Keratinocyte (primary cell): Measurements from ENCODE around the gene DEPP1. TPM values are rescaled to one million over a fixed set of nuclear protein-coding genes. Genes with fewer than 3 reads are reported as not detected.

Source experiments
- DNase-seq: peaks from one replicate; pipeline ENCODE4 v3.0.0-alpha.2; 2011; ENCODE audit warnings: low read depth, missing footprints, low spot score
- FAIRE-seq: peaks from 2 replicates; lab custom pipeline; 2011; peaks lifted over from hg19 to GRCh38; lab: Jason Lieb, UNC
- H2AFZ ChIP-seq: 2 replicates; pipeline ENCODE4 v1.6.0; 2012; ENCODE audit warnings: low read length, control low read depth, inconsistent platforms; ENCODE audit not compliant: control insufficient read depth
- H3K27ac ChIP-seq: 2 replicates; pipeline ENCODE4 v1.5.1; 2011; ENCODE audit warnings: low read length; ENCODE audit not compliant: control insufficient read depth, insufficient read depth
- H3K27me3 ChIP-seq: 3 replicates; pipeline ENCODE4 v1.6.0; 2011; ENCODE audit warnings: low read length; ENCODE audit not compliant: control insufficient read depth, insufficient read depth; ENCODE audit errors: extremely low read depth
- H3K36me3 ChIP-seq, 2 experiments: 2 replicates in 1 of 2; 3 replicates in 1 of 2; pipeline ENCODE4 v1.5.1; 2011; ENCODE audit warnings: low read length in 2 of 2, mild to moderate bottlenecking in 1 of 2; ENCODE audit not compliant: control insufficient read depth in 2 of 2, insufficient read depth in 2 of 2; ENCODE audit errors: extremely low read depth in 1 of 2
- H3K4me1 ChIP-seq: 3 replicates; pipeline ENCODE4 v1.5.1; 2011; ENCODE audit warnings: low read length; ENCODE audit not compliant: control insufficient read depth, insufficient read depth; ENCODE audit errors: extremely low read depth
- H3K4me2 ChIP-seq: 3 replicates; pipeline ENCODE4 v1.6.0; 2011; ENCODE audit warnings: low read depth, low read length; ENCODE audit not compliant: control insufficient read depth, insufficient read depth; ENCODE audit errors: extremely low read depth
- H3K4me3 ChIP-seq, 3 experiments: fragments of 200-600 bp in 1 of 3; sonication (generic) in 1 of 3; 2 replicates in 2 of 3; 3 replicates in 1 of 3; pipeline ENCODE4 v1.5.1; 2011 to 2016; ENCODE audit warnings: low read length in 3 of 3, mild to moderate bottlenecking in 3 of 3, control low read depth in 2 of 3, inconsistent platforms in 1 of 3, low read depth in 1 of 3, mixed read lengths in 1 of 3, mixed run types in 1 of 3, moderate library complexity in 1 of 3; ENCODE audit not compliant: control insufficient read depth in 2 of 3, insufficient read depth in 2 of 3; ENCODE audit errors: extremely low read depth in 1 of 3
- H3K79me2 ChIP-seq: 2 replicates; pipeline ENCODE4 v1.6.0; 2012; ENCODE audit warnings: low read length; ENCODE audit not compliant: control insufficient read depth, insufficient read depth
- H3K9ac ChIP-seq: 3 replicates; pipeline ENCODE4 v1.6.0; 2011; ENCODE audit warnings: low read length; ENCODE audit not compliant: control insufficient read depth, insufficient read depth; ENCODE audit errors: extremely low read depth
- H3K9me1 ChIP-seq: 3 replicates; pipeline ENCODE4 v1.6.0; 2011; ENCODE audit warnings: low read length; ENCODE audit not compliant: control insufficient read depth, insufficient read depth; ENCODE audit errors: extremely low read depth
- H3K9me3 ChIP-seq: 2 replicates; pipeline ENCODE4 v1.5.1; 2012; ENCODE audit warnings: low read depth, low read length; ENCODE audit not compliant: control insufficient read depth
- H4K20me1 ChIP-seq: 3 replicates; pipeline ENCODE4 v1.6.0; 2011; ENCODE audit warnings: low read length; ENCODE audit not compliant: control insufficient read depth, insufficient read depth; ENCODE audit errors: extremely low read depth
- CTCF ChIP-seq, 3 experiments: IDR thresholded peaks in 1 of 3; conservative IDR thresholded peaks in 1 of 3; optimal IDR thresholded peaks in 1 of 3; 2 replicates in 2 of 3; 3 replicates in 1 of 3; pipeline versions ENCODE3 to v1.5.1; 2011; ENCODE audit warnings: low read length in 3 of 3, mild to moderate bottlenecking in 3 of 3, moderate library complexity in 2 of 3, control low read depth in 1 of 3, inconsistent platforms in 1 of 3; ENCODE audit not compliant: insufficient read depth in 2 of 3; ENCODE audit errors: extremely low read depth in 1 of 3
- EZH2 ChIP-seq: IDR thresholded peaks from one replicate; pipeline ENCODE4 v1.6.1; 2012; ENCODE audit warnings: inconsistent platforms, mild to moderate bottlenecking, low read length, moderate library complexity
- dilution Hi-C: fragments of 300-500 bp; cut with MboI; formaldehyde crosslinking; loops from one replicate; pipeline ENCODE4 v1.7.0; 2020; ENCODE audit warnings: low sequenced_read_pairs; ENCODE audit not compliant: extremely low pct_ligation_motif_present
- polyA plus RNA-seq, 5 experiments: library from polyadenylated mRNA; depleted of rRNA in 3 of 5; stranded (reverse) in 3 of 5; stranded (forward) in 1 of 5; unstranded in 1 of 5; fragments of >200 nt; gene quantifications; 1 replicate in 1 of 5; 2 replicates in 3 of 5; 3 replicates in 1 of 5; pipeline versions ENCODE4 v1.2.1 to v1.2.3, GENCODE V29; 2011 to 2012; ENCODE audit warnings: missing spikeins in 2 of 5, low read depth in 1 of 5, low replicate concordance in 1 of 5

DEPP1 gene
- polyA plus RNA-seq, 1 donor (not counting 4 experiments of a cell fraction or from before 2014, with no cell fraction given) = 1.2 TPM

- no peak overlapping the region for H3K27ac ChIP-seq
- H3K27me3 ChIP-seq = no peaks in the 10 kb centered on the region
- no peaks in the 10 kb centered on the region for H3K79me2 ChIP-seq
- no peak overlapping the region for H3K4me3 ChIP-seq
- H3K4me1 ChIP-seq = peaks cover 11% of the 10 kb centered on the region
- H3K9ac ChIP-seq = no peak overlapping the region
- no peak overlapping the region for H2AFZ ChIP-seq
- no peaks in the 10 kb centered on the region for H3K36me3 ChIP-seq
- no peaks in the 10 kb centered on the region for H4K20me1 ChIP-seq
- no peaks in the 10 kb centered on the region for H3K9me3 ChIP-seq
- DNase-seq (no peak), FAIRE-seq (no peak)
- H3K9me1 ChIP-seq = no peaks in the 10 kb centered on the region
- dilution Hi-C loops = no loop called here
- H3K4me2 ChIP-seq = no peak overlapping the region
- TF ChIP-seq EZH2 (no peak), CTCF (optimal IDR thresholded peaks at IDR 0.05 in 1 of 3, IDR thresholded peaks at IDR 0.05 in 1 of 3, conservative IDR thresholded peaks at IDR 0.05 in 1 of 3; ENCODE audit: extremely low read depth in 1 of 3, insufficient read depth in 2 of 3, low read length in 3 of 3) (no peak)
These were observed 39.7 kb downstream of the DEPP1 start for GRCh38 chr10:44938956-44939355.

DNA sequence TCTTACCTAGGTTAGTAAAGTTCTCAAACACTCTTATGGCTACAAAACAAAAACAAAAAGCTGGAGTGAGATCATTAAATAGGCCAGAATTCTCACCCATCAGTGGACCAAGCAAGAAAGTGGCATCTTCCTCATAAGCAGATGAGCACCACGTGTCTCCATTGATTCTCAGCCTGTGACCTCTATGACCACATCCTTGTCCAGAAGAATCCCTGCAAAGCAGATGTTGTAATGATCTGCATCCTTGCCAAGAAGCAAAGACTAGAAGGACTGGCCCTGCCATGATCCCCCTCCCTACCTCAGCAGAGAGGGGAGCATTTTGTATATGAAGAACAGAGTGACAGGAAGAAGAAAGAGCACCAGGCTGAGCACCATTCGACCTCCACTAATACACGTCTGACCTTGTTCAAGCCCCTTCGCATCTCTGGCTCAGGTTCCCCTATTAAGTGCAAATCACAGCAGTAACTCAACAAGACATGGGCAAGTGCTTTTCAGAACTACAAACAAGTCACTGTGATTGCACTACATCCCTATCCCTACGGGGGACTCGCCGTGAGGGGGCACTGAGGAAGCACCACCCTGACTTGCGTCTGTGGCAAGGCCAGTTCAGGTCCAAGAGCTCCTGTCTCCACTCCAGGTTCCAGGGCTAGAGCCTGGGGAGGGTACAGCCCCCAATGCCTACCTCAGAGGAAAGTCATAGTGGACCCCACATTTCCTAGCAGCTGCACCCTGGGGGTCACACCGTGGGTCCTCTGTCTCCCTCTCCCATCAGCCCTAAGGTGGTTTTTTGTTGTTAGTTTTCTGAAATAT, 41.2 kb downstream of the DEPP1 start:
- Histone ChIP-seq H3K4me3 (no peak overlapping the region), H3K9me3 (no peaks in the 10 kb centered on the region), H3K9ac (no peak overlapping the region), H3K4me1 (peaks cover 11% of the 10 kb centered on the region), H3K4me2 (no peak overlapping the region), H3K9me1 (no peaks in the 10 kb centered on the region), H4K20me1 (no peaks in the 10 kb centered on the region), H3K27me3 (no peaks in the 10 kb centered on the region), H3K27ac (no peak overlapping the region), H3K79me2 (no peaks in the 10 kb centered on the region), H2AFZ (no peak overlapping the region), H3K36me3 (no peaks in the 10 kb centered on the region)
- dilution Hi-C loops = no loop called here
- TF ChIP-seq EZH2 = no peak
- no peak for TF ChIP-seq CTCF (optimal IDR thresholded peaks at IDR 0.05 in 1 of 3, IDR thresholded peaks at IDR 0.05 in 1 of 3, conservative IDR thresholded peaks at IDR 0.05 in 1 of 3; ENCODE audit: extremely low read depth in 1 of 3, insufficient read depth in 2 of 3, low read length in 3 of 3)
- DNase-seq (no peak), FAIRE-seq (no peak)
